A549 (cell line): ENCODE measurements around the gene LRRC30.

Source experiments
- CHD2 ChIP-seq: fragments of 150-350 bp; IDR thresholded peaks from 2 replicates; pipeline ENCODE4 v1.6.1; 2014; ENCODE audit warnings: low read length; ENCODE audit not compliant: partially characterized antibody
- CTCF ChIP-seq: fragments of >200 bp; sonication (Bioruptor Twin); formaldehyde crosslinking; IDR thresholded peaks from 3 replicates; pipeline ENCODE4 v1.5.1; 2016
- RNF2 ChIP-seq: fragments of 200-600 bp; sonication (generic); IDR thresholded peaks from 2 replicates; pipeline ENCODE4 v1.6.1; 2016; ENCODE audit warnings: low read depth, mild to moderate bottlenecking, antibody characterized with exemption, moderate library complexity, borderline replicate concordance

GRCh38 chr18:7190547-7191156 lies 40.2 kb upstream of the LRRC30 start:
- TF ChIP-seq RNF2 (no peak), CTCF (no peak), CHD2 (no peak)
